Caco-2 (cell line): ENCODE results near the gene BPIFA3. TPM values are rescaled to one million over a fixed set of nuclear protein-coding genes. Genes with fewer than 3 reads are reported as not detected.

Experiments
- BruUV-seq: library from RNA; stranded (reverse); fragments of 400-500 nt; replicated peaks from 2 replicates; lab custom pipeline; 2021; lab: Mats Ljungman, UMichigan
- CTCF ChIA-PET: fragments of 300-600 bp; sonication (Branson Sonifier 250); formaldehyde crosslinking; loops from one replicate; lab custom pipeline; 2022; ENCODE audit warnings: antibody characterized with exemption; lab: Charles Lee
- POLR2A ChIA-PET: fragments of 300-600 bp; sonication (Branson Sonifier 250); formaldehyde crosslinking; loops from one replicate; lab custom pipeline; 2022; ENCODE audit warnings: antibody characterized with exemption; lab: Charles Lee
- DNase-seq, 2 experiments: peaks; one replicate each; pipeline versions ENCODE4 v3.0.0 to v3.0.0-alpha.2; 2020 to 2022
- H3K27me3 ChIP-seq: replicated peaks from 2 replicates; pipeline ENCODE4 v1.6.0; 2011; ENCODE audit warnings: low read length; ENCODE audit not compliant: control insufficient read depth, insufficient read depth
- H3K36me3 ChIP-seq: 2 replicates; pipeline ENCODE4 v1.5.1; 2011; ENCODE audit warnings: low read length; ENCODE audit not compliant: control insufficient read depth, insufficient read depth
- H3K4me1 ChIP-seq: fragments of 250-450 bp; sonication (Bioruptor Pico); 2 replicates; pipeline ENCODE4 v1.5.1; 2020; ENCODE audit warnings: mild to moderate bottlenecking
- H3K4me3 ChIP-seq: 2 replicates; pipeline ENCODE4 v1.5.1; 2011; ENCODE audit warnings: low read depth, mild to moderate bottlenecking, control low read depth, low read length
- H3K9me3 ChIP-seq: fragments of 250-450 bp; sonication (Bioruptor Pico); 2 replicates; pipeline ENCODE4 v1.5.1; 2020; ENCODE audit warnings: mild to moderate bottlenecking, moderate library complexity
- H3K27ac Mint-ChIP-seq: one replicate; pipeline ENCODE4 v1.8.0; 2022; ENCODE audit warnings: mixed read lengths; ENCODE audit not compliant: unreplicated experiment
- H3K27me3 Mint-ChIP-seq: one replicate; pipeline ENCODE4 v1.8.0; 2022; ENCODE audit warnings: mixed read lengths; ENCODE audit not compliant: insufficient read depth, unreplicated experiment
- H3K36me3 Mint-ChIP-seq: one replicate; pipeline ENCODE4 v1.8.0; 2022; ENCODE audit warnings: mild to moderate bottlenecking, mixed read lengths; ENCODE audit not compliant: insufficient read depth, unreplicated experiment
- H3K4me1 Mint-ChIP-seq: one replicate; pipeline ENCODE4 v1.8.0; 2022; ENCODE audit warnings: low read depth, mixed read lengths; ENCODE audit not compliant: unreplicated experiment
- H3K4me3 Mint-ChIP-seq: one replicate; pipeline ENCODE4 v1.8.0; 2022; ENCODE audit warnings: mild to moderate bottlenecking, moderate library complexity, mixed read lengths; ENCODE audit not compliant: unreplicated experiment
- H3K9me3 Mint-ChIP-seq: one replicate; pipeline ENCODE4 v1.8.0; 2022; ENCODE audit warnings: mixed read lengths; ENCODE audit not compliant: unreplicated experiment
- intact Hi-C: fragments of 100-400 bp; cut with micrococcal nuclease; formaldehyde crosslinking; loops from one replicate; pipeline ENCODE4 v1.10.0; 2022; ENCODE audit not compliant: unreplicated experiment
- total RNA-seq: library from RNA; stranded (reverse); gene quantifications from 2 replicates; pipeline ENCODE4 v1.2.3, GENCODE V29; 2022
- TF ChIP-seq, protein P1 (sequence below), 2 experiments: fragments of 200-600 bp in 1 of 2; IDR thresholded peaks; 1 replicate in 1 of 2; 2 replicates in 1 of 2; pipeline versions ENCODE4 v1.5.1 to v1.8.0; 2011 to 2022; ENCODE audit warnings: antibody characterized with exemption in 1 of 2, control low read depth in 1 of 2, inconsistent platforms in 1 of 2, low read depth in 1 of 2, low read length in 1 of 2, mild to moderate bottlenecking in 1 of 2, moderate library complexity in 1 of 2; ENCODE audit not compliant: insufficient read depth in 1 of 2, severe bottlenecking in 1 of 2, unreplicated experiment in 1 of 2

BPIFA3 gene
- total RNA-seq, 1 experiment from 2014 or later, result not detected

DNA sequence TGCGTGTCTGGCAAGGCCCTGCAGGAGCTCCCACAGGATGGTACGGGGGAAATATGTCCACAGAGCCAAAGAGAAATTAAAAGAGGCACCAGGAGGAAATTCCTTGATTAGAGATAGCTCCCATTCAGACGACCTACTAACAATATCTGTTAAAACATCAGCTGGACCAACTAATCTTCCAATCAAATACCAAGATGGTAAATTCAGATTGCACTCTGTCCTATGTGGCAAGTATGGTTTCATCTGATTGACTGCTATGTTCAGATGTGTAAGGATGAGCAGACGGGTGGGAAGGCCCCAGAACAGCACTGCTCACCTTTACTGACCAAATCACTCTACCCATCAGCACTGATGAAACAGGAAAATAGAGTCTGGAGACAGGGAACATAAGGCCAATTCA, 29.7 kb upstream of the BPIFA3 start:
- peaks cover 11% of the 10 kb centered on the region for H3K4me1 ChIP-seq
- Mint-ChIP-seq H3K9me3 (peaks cover 12% of the 10 kb centered on the region), H3K27ac (no peak overlapping the region), H3K4me1 (no peaks in the 10 kb centered on the region), H3K36me3 (peaks cover 5% of the 10 kb centered on the region), H3K27me3 (no peaks in the 10 kb centered on the region), H3K4me3 (no peak overlapping the region)
- DNase-seq, result no peak
- H3K4me3 ChIP-seq, result no peak overlapping the region
- H3K27me3 ChIP-seq, result no peaks in the 10 kb centered on the region
- TF ChIP-seq, protein P1, sequence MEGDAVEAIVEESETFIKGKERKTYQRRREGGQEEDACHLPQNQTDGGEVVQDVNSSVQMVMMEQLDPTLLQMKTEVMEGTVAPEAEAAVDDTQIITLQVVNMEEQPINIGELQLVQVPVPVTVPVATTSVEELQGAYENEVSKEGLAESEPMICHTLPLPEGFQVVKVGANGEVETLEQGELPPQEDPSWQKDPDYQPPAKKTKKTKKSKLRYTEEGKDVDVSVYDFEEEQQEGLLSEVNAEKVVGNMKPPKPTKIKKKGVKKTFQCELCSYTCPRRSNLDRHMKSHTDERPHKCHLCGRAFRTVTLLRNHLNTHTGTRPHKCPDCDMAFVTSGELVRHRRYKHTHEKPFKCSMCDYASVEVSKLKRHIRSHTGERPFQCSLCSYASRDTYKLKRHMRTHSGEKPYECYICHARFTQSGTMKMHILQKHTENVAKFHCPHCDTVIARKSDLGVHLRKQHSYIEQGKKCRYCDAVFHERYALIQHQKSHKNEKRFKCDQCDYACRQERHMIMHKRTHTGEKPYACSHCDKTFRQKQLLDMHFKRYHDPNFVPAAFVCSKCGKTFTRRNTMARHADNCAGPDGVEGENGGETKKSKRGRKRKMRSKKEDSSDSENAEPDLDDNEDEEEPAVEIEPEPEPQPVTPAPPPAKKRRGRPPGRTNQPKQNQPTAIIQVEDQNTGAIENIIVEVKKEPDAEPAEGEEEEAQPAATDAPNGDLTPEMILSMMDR (IDR thresholded peaks at IDR 0.05; ENCODE audit: insufficient read depth in 1 of 2, low read depth in 1 of 2, low read length in 1 of 2, severe bottlenecking in 1 of 2, unreplicated experiment in 1 of 2), result no peak
- ChIA-PET CTCF (interaction anchor here (1.3 kb wide), 1 partner anchor 8 kb away, joined by 3 read pairs; no protein-coding TSS in a partner anchor), POLR2A (no interaction called here)
- BruUV-seq, result no TSS peak
- H3K9me3 ChIP-seq, result peaks cover 7% of the 10 kb centered on the region
- H3K36me3 ChIP-seq, result no peaks in the 10 kb centered on the region
- intact Hi-C loops, result no loop called here

DNA sequence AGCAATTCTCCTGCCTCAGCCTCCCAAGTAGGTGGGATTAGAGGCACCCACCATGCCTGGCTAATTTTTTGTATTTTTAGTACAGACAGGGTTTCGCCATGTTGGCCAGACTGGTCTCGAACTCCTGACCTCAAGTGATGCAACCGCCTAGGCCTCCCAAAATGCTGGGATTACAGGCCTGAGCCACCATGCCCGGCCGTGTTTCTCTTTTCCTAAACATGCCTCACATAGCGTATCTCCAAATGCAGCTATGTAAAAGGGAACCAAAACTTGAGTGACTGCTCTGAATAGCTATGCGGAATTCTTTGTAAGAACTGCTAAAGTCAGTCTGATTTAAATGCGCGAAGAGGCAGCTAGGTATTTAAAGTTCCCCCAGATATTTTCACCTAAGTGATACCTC, 28.7 kb upstream of the BPIFA3 start:
- H3K4me1 Mint-ChIP-seq, result no peaks in the 10 kb centered on the region
- no peak overlapping the region for H3K4me3 ChIP-seq
- H3K9me3 Mint-ChIP-seq, result peaks cover 5% of the 10 kb centered on the region
- intact Hi-C loops, result no loop called here
- H3K27me3 ChIP-seq, result no peaks in the 10 kb centered on the region
- POLR2A ChIA-PET, result interaction anchor here (0.6 kb wide), 1 partner anchor 21 kb away, joined by 3 read pairs; no protein-coding TSS in a partner anchor
- H3K36me3 ChIP-seq, result no peaks in the 10 kb centered on the region
- peaks cover 2% of the 10 kb centered on the region for H3K36me3 Mint-ChIP-seq
- TF ChIP-seq, protein P1 (IDR thresholded peaks at IDR 0.05; ENCODE audit: insufficient read depth in 1 of 2, low read depth in 1 of 2, low read length in 1 of 2, severe bottlenecking in 1 of 2, unreplicated experiment in 1 of 2), result no peak
- no peaks in the 10 kb centered on the region for H3K27me3 Mint-ChIP-seq
- no peak overlapping the region for H3K27ac Mint-ChIP-seq
- CTCF ChIA-PET, result interaction anchor here (0.9 to 1.3 kb wide), 2 partner anchors 9 to 24 kb away, joined by 3 to 4 read pairs; no protein-coding TSS in a partner anchor
- H3K4me3 Mint-ChIP-seq, result no peak overlapping the region
- peaks cover 11% of the 10 kb centered on the region for H3K4me1 ChIP-seq
- peaks cover 1% of the 10 kb centered on the region for H3K9me3 ChIP-seq
- BruUV-seq, result no TSS peak
- no peak for DNase-seq

DNA sequence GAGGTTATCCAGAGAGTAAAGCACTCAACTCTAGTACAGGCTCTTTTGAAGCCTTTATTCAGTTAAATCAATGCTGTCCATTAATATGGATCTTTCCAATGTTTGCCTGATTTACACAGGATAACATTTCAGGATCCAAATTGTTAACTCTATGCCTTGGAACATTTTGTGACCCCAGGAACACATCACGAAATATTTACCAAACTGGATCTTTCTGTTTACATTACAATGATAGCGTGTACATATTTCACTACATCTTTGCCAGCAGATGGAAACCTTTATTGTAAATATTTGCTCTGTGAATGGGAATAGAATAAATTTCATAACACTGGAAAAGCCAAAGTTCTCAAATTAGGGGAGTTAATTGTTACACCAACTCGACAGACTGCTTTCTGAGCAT, 25.7 kb upstream of the BPIFA3 start:
- H3K27me3 Mint-ChIP-seq, result peaks cover 5% of the 10 kb centered on the region
- H3K4me3 ChIP-seq, result no peak overlapping the region
- H3K9me3 Mint-ChIP-seq, result no peaks in the 10 kb centered on the region
- H3K9me3 ChIP-seq, result no peaks in the 10 kb centered on the region
- CTCF ChIA-PET, result interaction anchor here (1.8 kb wide), 1 partner anchor 95 kb away, joined by 4 read pairs; no protein-coding TSS in a partner anchor
- peaks cover 11% of the 10 kb centered on the region for H3K4me1 ChIP-seq
- BruUV-seq, result no TSS peak
- TF ChIP-seq, protein P1 (IDR thresholded peaks at IDR 0.05; ENCODE audit: insufficient read depth in 1 of 2, low read depth in 1 of 2, low read length in 1 of 2, severe bottlenecking in 1 of 2, unreplicated experiment in 1 of 2), result no peak
- intact Hi-C loops, result loop anchor here (1.0 kb wide), 1 partner anchor 13 kb away; no protein-coding TSS in a partner anchor
- no peak for DNase-seq
- no peaks in the 10 kb centered on the region for H3K36me3 ChIP-seq
- no peaks in the 10 kb centered on the region for H3K36me3 Mint-ChIP-seq
- no peak overlapping the region for H3K27ac Mint-ChIP-seq
- no peaks in the 10 kb centered on the region for H3K27me3 ChIP-seq
- no peak overlapping the region for H3K4me3 Mint-ChIP-seq
- POLR2A ChIA-PET, result no interaction called here
- no peaks in the 10 kb centered on the region for H3K4me1 Mint-ChIP-seq
